Ishikawa (cell line): ENCODE results near the gene PKP1.

ENCODE experiments used
- CEBPB ChIP-seq: IDR thresholded peaks from 2 replicates; pipeline ENCODE4 v1.6.1; 2012
- CREB1 ChIP-seq: IDR thresholded peaks from 2 replicates; pipeline ENCODE4 v1.6.1; 2012; ENCODE audit warnings: low read depth
- EP300 ChIP-seq: IDR thresholded peaks from 2 replicates; pipeline ENCODE4 v1.6.1; 2012; ENCODE audit warnings: borderline replicate concordance
- FOXM1 ChIP-seq: IDR thresholded peaks from 2 replicates; pipeline ENCODE4 v1.6.1; 2012; ENCODE audit warnings: low read depth, borderline replicate concordance
- NFIC ChIP-seq: IDR thresholded peaks from 2 replicates; pipeline ENCODE4 v1.6.1; 2012
- RAD21 ChIP-seq: IDR thresholded peaks from 2 replicates; pipeline ENCODE4 v1.6.1; 2012; ENCODE audit warnings: low read depth
- TAF1 ChIP-seq: IDR thresholded peaks from 2 replicates; pipeline ENCODE4 v1.6.1; 2012; ENCODE audit warnings: low read depth, mild to moderate bottlenecking
- TCF12 ChIP-seq: IDR thresholded peaks from 2 replicates; pipeline ENCODE4 v1.6.1; 2012; ENCODE audit warnings: low read depth
- TEAD4 ChIP-seq: IDR thresholded peaks from 2 replicates; pipeline ENCODE4 v1.6.1; 2012
- YY1 ChIP-seq: IDR thresholded peaks from 2 replicates; pipeline ENCODE4 v1.6.1; 2012; ENCODE audit warnings: low read depth
- ZBTB7A ChIP-seq: IDR thresholded peaks from 2 replicates; pipeline ENCODE4 v1.6.1; 2012; ENCODE audit warnings: low read depth
- TF ChIP-seq, protein P1 (sequence below): IDR thresholded peaks from 2 replicates; pipeline ENCODE4 v1.6.1; 2012
- TF ChIP-seq, protein P2 (sequence below): IDR thresholded peaks from 2 replicates; pipeline ENCODE4 v1.6.1; 2012
- TF ChIP-seq, protein P3 (sequence below): IDR thresholded peaks from 2 replicates; pipeline ENCODE4 v1.6.1; 2012; ENCODE audit warnings: low read depth, mild to moderate bottlenecking

GRCh38 chr1:201269900-201270410 is 13.4 kb upstream of the PKP1 start:
- TF ChIP-seq EP300 (no peak), CEBPB (no peak), CREB1 (no peak), TEAD4 (no peak), NFIC (no peak), YY1 (no peak), ZBTB7A (no peak), TAF1 (no peak), RAD21 (no peak), TCF12 (no peak), FOXM1 (no peak)
- TF ChIP-seq, protein P1, sequence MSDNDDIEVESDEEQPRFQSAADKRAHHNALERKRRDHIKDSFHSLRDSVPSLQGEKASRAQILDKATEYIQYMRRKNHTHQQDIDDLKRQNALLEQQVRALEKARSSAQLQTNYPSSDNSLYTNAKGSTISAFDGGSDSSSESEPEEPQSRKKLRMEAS, result no peak
- TF ChIP-seq, protein P2, sequence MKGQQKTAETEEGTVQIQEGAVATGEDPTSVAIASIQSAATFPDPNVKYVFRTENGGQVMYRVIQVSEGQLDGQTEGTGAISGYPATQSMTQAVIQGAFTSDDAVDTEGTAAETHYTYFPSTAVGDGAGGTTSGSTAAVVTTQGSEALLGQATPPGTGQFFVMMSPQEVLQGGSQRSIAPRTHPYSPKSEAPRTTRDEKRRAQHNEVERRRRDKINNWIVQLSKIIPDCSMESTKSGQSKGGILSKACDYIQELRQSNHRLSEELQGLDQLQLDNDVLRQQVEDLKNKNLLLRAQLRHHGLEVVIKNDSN, result no peak
- TF ChIP-seq, protein P3, sequence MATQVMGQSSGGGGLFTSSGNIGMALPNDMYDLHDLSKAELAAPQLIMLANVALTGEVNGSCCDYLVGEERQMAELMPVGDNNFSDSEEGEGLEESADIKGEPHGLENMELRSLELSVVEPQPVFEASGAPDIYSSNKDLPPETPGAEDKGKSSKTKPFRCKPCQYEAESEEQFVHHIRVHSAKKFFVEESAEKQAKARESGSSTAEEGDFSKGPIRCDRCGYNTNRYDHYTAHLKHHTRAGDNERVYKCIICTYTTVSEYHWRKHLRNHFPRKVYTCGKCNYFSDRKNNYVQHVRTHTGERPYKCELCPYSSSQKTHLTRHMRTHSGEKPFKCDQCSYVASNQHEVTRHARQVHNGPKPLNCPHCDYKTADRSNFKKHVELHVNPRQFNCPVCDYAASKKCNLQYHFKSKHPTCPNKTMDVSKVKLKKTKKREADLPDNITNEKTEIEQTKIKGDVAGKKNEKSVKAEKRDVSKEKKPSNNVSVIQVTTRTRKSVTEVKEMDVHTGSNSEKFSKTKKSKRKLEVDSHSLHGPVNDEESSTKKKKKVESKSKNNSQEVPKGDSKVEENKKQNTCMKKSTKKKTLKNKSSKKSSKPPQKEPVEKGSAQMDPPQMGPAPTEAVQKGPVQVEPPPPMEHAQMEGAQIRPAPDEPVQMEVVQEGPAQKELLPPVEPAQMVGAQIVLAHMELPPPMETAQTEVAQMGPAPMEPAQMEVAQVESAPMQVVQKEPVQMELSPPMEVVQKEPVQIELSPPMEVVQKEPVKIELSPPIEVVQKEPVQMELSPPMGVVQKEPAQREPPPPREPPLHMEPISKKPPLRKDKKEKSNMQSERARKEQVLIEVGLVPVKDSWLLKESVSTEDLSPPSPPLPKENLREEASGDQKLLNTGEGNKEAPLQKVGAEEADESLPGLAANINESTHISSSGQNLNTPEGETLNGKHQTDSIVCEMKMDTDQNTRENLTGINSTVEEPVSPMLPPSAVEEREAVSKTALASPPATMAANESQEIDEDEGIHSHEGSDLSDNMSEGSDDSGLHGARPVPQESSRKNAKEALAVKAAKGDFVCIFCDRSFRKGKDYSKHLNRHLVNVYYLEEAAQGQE, result no peak
